Measurements from ENCODE around the gene E2F4. TPM values are rescaled to one million over a fixed set of nuclear protein-coding genes. Genes with fewer than 3 reads are reported as not detected.
A peak's percentile ranks its signal among the peaks of the same experiment; 100 is the strongest.

E2F4 gene
- total and polyA plus RNA-seq, 2 of the 13 experiments (the other 11 are each of a cell fraction or from before 2014, with no cell fraction given): 84.8 to 91.2 TPM

GRCh38 chr16:67207249-67208091, 15.5 kb downstream of the E2F4 start (continued):
- TF ChIP-seq ZNF646 (CRISPR knock-in tag; IDR thresholded peaks at IDR 0.05) (0 out of 2 replicates have a peak, but pooled peaks have one; percentile 22), AKAP8 (CRISPR knock-in tag; IDR thresholded peaks at IDR 0.05) (peak; percentile 67; the same call in 1 of the 2 replicates), ZNF687 (CRISPR knock-in tag; IDR thresholded peaks at IDR 0.05) (peak; percentile 78), GABPB1 (CRISPR knock-in tag; IDR thresholded peaks at IDR 0.05) (peak; percentile 32; the same call in 1 of the 2 replicates), ZNF484 (CRISPR knock-in tag; IDR thresholded peaks at IDR 0.05; ENCODE audit: borderline replicate concordance, low read depth) (no peak), HDAC2 (CRISPR knock-in tag; IDR thresholded peaks at IDR 0.05) (no peak), TERF1 (CRISPR knock-in tag; IDR thresholded peaks at IDR 0.05) (no peak), NFE2L1 (CRISPR knock-in tag; IDR thresholded peaks at IDR 0.05; ENCODE audit: borderline replicate concordance) (0 out of 2 replicates have a peak, but pooled peaks have one; percentile 26), ZNF331 (CRISPR knock-in tag; IDR thresholded peaks at IDR 0.05) (0 out of 2 replicates have a peak, but pooled peaks have one; percentile 8), HIVEP1 (CRISPR knock-in tag; IDR thresholded peaks at IDR 0.05) (0 out of 2 replicates have a peak, but pooled peaks have one; percentile 17), MYC (CRISPR knock-in tag; IDR thresholded peaks at IDR 0.05; ENCODE audit: borderline replicate concordance) (peak; percentile 1; the same call in 1 of the 2 replicates), ZFX (CRISPR knock-in tag; IDR thresholded peaks at IDR 0.05; ENCODE audit: low read depth) (no peak), PTBP1 (IDR thresholded peaks at IDR 0.05; ENCODE audit: low read depth, low read length, poor library complexity, severe bottlenecking) (peak; percentile 20), HBP1 (CRISPR knock-in tag; IDR thresholded peaks at IDR 0.05; ENCODE audit: low read depth) (0 out of 2 replicates have a peak, but pooled peaks have one; percentile 15)
